ENCODE measurements around the gene NCKAP5.

The NCKAP5 gene

DNA sequence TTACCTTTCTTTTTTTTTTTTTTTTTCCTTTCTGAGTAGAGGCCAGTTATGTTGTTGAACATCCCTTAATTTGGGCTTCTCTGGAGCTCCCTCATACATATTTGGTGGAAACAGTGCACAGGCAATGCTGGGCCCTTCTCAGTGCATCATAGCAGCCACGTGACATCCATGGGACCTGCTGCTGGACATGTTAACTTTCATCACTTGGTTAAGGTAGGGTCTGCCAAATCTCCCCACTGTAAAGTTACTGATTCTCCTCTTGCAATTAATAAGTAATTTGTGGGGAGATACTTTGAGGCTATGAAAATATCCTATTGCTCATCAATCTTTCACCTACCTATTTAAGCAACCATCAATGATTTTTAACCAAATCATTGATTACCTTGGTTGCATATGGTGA is 686.7 kb downstream of the NCKAP5 start:
- H3K4me3 ChIP-seq (ENCODE audit: low read depth, low read length, poor library complexity, severe bottlenecking) = no peak overlapping the region
- H4K20me1 ChIP-seq (ENCODE audit: insufficient read depth, low read length) = no peaks in the 10 kb centered on the region
- H3K27ac ChIP-seq (ENCODE audit: low read depth, low read length, poor library complexity, severe bottlenecking) = no peak overlapping the region

DNA sequence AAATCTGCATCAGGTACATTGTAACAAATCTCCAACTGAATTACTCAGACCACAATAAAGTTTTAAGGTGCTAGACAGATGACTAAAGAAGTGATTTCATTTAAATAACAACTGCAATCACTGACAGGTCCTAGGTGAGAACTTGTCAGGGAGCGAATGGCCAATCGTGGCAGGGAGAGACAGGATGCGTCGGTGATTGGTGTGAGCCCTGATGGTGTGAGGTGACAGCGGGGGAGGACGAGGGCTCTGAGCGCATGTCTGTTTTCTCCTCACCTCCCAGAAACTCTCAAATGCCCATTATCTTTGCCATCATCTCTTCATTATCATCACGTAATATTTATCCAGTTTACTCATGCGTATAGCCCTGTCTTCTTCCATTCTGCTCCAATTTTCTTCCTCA is 690.3 kb downstream of the NCKAP5 start:
- Histone ChIP-seq H3K4me2 (ENCODE audit: low read length) (no peak overlapping the region), H3K27ac (ENCODE audit: low read depth, low read length, poor library complexity, severe bottlenecking) (no peak overlapping the region), H3K36me3 (ENCODE audit: insufficient read depth, low read length) (no peaks in the 10 kb centered on the region), H3K4me3 (ENCODE audit: low read depth, low read length, poor library complexity, severe bottlenecking) (no peak overlapping the region), H3F3A (ENCODE audit: insufficient read depth, low read length) (no peaks in the 10 kb centered on the region), H2AFZ (ENCODE audit: low read length) (no peak overlapping the region), H3K4me1 (ENCODE audit: insufficient read depth, low read length, severe bottlenecking) (no peaks in the 10 kb centered on the region), H3K79me2 (ENCODE audit: insufficient read depth, low read length) (no peaks in the 10 kb centered on the region), H3K9me3 (ENCODE audit: low read length) (no peaks in the 10 kb centered on the region), H4K20me1 (ENCODE audit: insufficient read depth, low read length) (no peaks in the 10 kb centered on the region), H3K9me2 (ENCODE audit: low read depth, low read length) (no peaks in the 10 kb centered on the region), H3K9ac (ENCODE audit: low read length) (no peak overlapping the region), H3K27me3 (ENCODE audit: insufficient read depth, low read length) (no peaks in the 10 kb centered on the region)
- TF ChIP-seq, protein P1, sequence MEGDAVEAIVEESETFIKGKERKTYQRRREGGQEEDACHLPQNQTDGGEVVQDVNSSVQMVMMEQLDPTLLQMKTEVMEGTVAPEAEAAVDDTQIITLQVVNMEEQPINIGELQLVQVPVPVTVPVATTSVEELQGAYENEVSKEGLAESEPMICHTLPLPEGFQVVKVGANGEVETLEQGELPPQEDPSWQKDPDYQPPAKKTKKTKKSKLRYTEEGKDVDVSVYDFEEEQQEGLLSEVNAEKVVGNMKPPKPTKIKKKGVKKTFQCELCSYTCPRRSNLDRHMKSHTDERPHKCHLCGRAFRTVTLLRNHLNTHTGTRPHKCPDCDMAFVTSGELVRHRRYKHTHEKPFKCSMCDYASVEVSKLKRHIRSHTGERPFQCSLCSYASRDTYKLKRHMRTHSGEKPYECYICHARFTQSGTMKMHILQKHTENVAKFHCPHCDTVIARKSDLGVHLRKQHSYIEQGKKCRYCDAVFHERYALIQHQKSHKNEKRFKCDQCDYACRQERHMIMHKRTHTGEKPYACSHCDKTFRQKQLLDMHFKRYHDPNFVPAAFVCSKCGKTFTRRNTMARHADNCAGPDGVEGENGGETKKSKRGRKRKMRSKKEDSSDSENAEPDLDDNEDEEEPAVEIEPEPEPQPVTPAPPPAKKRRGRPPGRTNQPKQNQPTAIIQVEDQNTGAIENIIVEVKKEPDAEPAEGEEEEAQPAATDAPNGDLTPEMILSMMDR (IDR thresholded peaks at IDR 0.05; ENCODE audit: low read length) = no peak
- no peak for TF ChIP-seq EZH2 (IDR thresholded peaks at IDR 0.05; ENCODE audit: borderline replicate concordance, low read length)

More for the DNA sequence above, 686.7 kb downstream of the NCKAP5 start:
- Histone ChIP-seq H3K36me3 (ENCODE audit: insufficient read depth, low read length) (no peaks in the 10 kb centered on the region), H3K9ac (ENCODE audit: low read length) (no peak overlapping the region), H3K4me1 (ENCODE audit: insufficient read depth, low read length, severe bottlenecking) (no peaks in the 10 kb centered on the region), H3K27me3 (ENCODE audit: insufficient read depth, low read length) (no peaks in the 10 kb centered on the region), H3F3A (ENCODE audit: insufficient read depth, low read length) (no peaks in the 10 kb centered on the region), H2AFZ (ENCODE audit: low read length) (no peak overlapping the region), H3K9me3 (ENCODE audit: low read length) (no peaks in the 10 kb centered on the region; the same call in 1 of the 2 replicates), H3K4me2 (ENCODE audit: low read length) (no peak overlapping the region), H3K79me2 (ENCODE audit: insufficient read depth, low read length) (no peaks in the 10 kb centered on the region), H3K9me2 (ENCODE audit: low read depth, low read length) (no peaks in the 10 kb centered on the region)
- TF ChIP-seq, protein P1 (IDR thresholded peaks at IDR 0.05; ENCODE audit: low read length) = no peak
- no peak for TF ChIP-seq EZH2 (IDR thresholded peaks at IDR 0.05; ENCODE audit: borderline replicate concordance, low read length)

DNA sequence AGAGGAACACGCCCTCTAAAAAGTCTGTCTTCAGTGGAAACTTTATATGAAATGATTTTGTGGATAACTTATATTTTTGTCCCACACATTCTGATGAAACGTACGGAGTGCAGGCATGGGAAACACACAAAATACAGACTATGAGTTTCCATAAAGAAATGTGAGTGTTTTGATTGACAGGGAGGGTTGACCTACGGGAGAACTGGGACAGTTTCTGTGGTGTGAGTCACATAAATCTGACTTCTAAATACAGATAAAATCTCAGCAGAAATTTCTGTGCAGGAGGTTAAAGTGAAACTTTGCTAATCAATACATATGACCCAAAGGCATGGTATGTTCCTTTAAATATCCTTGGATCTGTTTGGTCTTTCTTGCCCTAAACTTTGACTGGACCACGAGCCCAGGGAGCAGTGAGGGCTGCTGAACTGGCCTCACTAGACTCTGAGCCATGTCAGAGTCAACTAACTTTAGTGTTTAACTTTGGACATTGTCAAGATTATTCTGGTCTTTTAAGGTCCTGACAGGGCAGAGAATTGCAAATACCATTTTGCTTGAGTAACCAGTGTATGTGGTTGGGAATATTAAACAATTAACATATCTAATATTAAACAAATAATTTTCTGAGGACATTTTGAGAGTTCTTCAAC is 691.4 kb downstream of the NCKAP5 start:
- TF ChIP-seq EZH2 (IDR thresholded peaks at IDR 0.05; ENCODE audit: borderline replicate concordance, low read length) = no peak
- TF ChIP-seq, protein P1 (IDR thresholded peaks at IDR 0.05; ENCODE audit: low read length) = no peak
- H3K4me2 ChIP-seq (ENCODE audit: low read length) = no peak overlapping the region
- no peak overlapping the region for H3K27ac ChIP-seq (ENCODE audit: low read depth, low read length, poor library complexity, severe bottlenecking)

More for the DNA sequence above, 691.4 kb downstream of the NCKAP5 start:
- no peak overlapping the region for H3K9ac ChIP-seq (ENCODE audit: low read length)
- no peaks in the 10 kb centered on the region for H3K36me3 ChIP-seq (ENCODE audit: insufficient read depth, low read length)
- H3K9me3 ChIP-seq (ENCODE audit: low read length) = no peaks in the 10 kb centered on the region
- no peaks in the 10 kb centered on the region for H3K27me3 ChIP-seq (ENCODE audit: insufficient read depth, low read length)
- H2AFZ ChIP-seq (ENCODE audit: low read length) = no peak overlapping the region
- H3K4me3 ChIP-seq (ENCODE audit: low read depth, low read length, poor library complexity, severe bottlenecking) = no peak overlapping the region
- no peaks in the 10 kb centered on the region for H3K79me2 ChIP-seq (ENCODE audit: insufficient read depth, low read length)
- no peaks in the 10 kb centered on the region for H3F3A ChIP-seq (ENCODE audit: insufficient read depth, low read length)
- H3K9me2 ChIP-seq (ENCODE audit: low read depth, low read length) = no peaks in the 10 kb centered on the region
- no peaks in the 10 kb centered on the region for H3K4me1 ChIP-seq (ENCODE audit: insufficient read depth, low read length, severe bottlenecking)
- no peaks in the 10 kb centered on the region for H4K20me1 ChIP-seq (ENCODE audit: insufficient read depth, low read length)
